Common myeloid progenitor, CD34-positive (primary cell): ENCODE results near the gene LRRC74B.

ENCODE experiments used
- CTCF ChIA-PET: fragments of 350-600 bp; sonication (Branson Sonifier 250); formaldehyde crosslinking; loops from one replicate; lab custom pipeline; 2021; ENCODE audit warnings: antibody characterized with exemption; lab: Charles Lee
- POLR2A ChIA-PET: fragments of 350-600 bp; sonication (Branson Sonifier 250); formaldehyde crosslinking; loops from one replicate; lab custom pipeline; 2021; ENCODE audit warnings: antibody characterized with exemption; lab: Charles Lee
- DNase-seq, 3 donors: peaks; one replicate each; pipeline versions ENCODE4 v3.0.0 to v3.0.0-alpha.2; 2013
- H3K27ac ChIP-seq, 2 experiments: 1 replicate in 1 of 2; 2 replicates in 1 of 2; pipeline ENCODE4 v1.7.0; 2013; ENCODE audit warnings: inconsistent platforms in 2 of 2, low read length in 2 of 2, mild to moderate bottlenecking in 2 of 2, low read depth in 1 of 2, moderate library complexity in 1 of 2; ENCODE audit not compliant: severe bottlenecking in 2 of 2, insufficient read depth in 1 of 2, poor library complexity in 1 of 2
- H3K27me3 ChIP-seq, 5 experiments: replicated peaks in 2 of 5; 1 replicate in 3 of 5; 2 replicates in 2 of 5; pipeline versions ENCODE4 v1.6.1 to v1.7.0; 2013; ENCODE audit warnings: low read length in 4 of 5, mild to moderate bottlenecking in 2 of 5, moderate library complexity in 2 of 5, inconsistent platforms in 1 of 5; ENCODE audit not compliant: insufficient read depth in 5 of 5, control insufficient read depth in 4 of 5
- H3K36me3 ChIP-seq, 4 experiments: 1 replicate in 2 of 4; 2 replicates in 2 of 4; pipeline versions ENCODE4 v1.6.1 to v1.7.0; 2013; ENCODE audit warnings: low read length in 3 of 4, control low read depth in 1 of 4, mild to moderate bottlenecking in 1 of 4; ENCODE audit not compliant: control insufficient read depth in 4 of 4, insufficient read depth in 4 of 4
- H3K4me1 ChIP-seq, 4 experiments: 1 replicate in 3 of 4; 2 replicates in 1 of 4; pipeline versions ENCODE4 v1.6.1 to v1.7.1; 2013; ENCODE audit warnings: low read length in 3 of 4, mild to moderate bottlenecking in 3 of 4, control low read depth in 1 of 4, inconsistent platforms in 1 of 4, moderate library complexity in 1 of 4; ENCODE audit not compliant: control insufficient read depth in 4 of 4, insufficient read depth in 4 of 4; ENCODE audit errors: control extremely low read depth in 1 of 4
- H3K4me3 ChIP-seq, 7 experiments: 1 replicate in 4 of 7; 2 replicates in 3 of 7; pipeline versions ENCODE4 v1.5.1 to v1.7.0; 2013; ENCODE audit warnings: mild to moderate bottlenecking in 7 of 7, low read length in 6 of 7, moderate library complexity in 6 of 7, inconsistent platforms in 2 of 7, low read depth in 2 of 7, control low read depth in 1 of 7; ENCODE audit not compliant: insufficient read depth in 4 of 7, control insufficient read depth in 1 of 7; ENCODE audit errors: extremely low read depth in 1 of 7
- H3K9me3 ChIP-seq, 5 experiments: 1 replicate in 4 of 5; 2 replicates in 1 of 5; pipeline versions ENCODE4 v1.6.1 to v1.7.1; 2013; ENCODE audit warnings: low read length in 4 of 5, mild to moderate bottlenecking in 2 of 5, inconsistent platforms in 1 of 5, low read depth in 1 of 5, moderate library complexity in 1 of 5; ENCODE audit not compliant: control insufficient read depth in 4 of 5, insufficient read depth in 2 of 5; ENCODE audit errors: control extremely low read depth in 1 of 5
- WGBS: methylation state at CpG from one replicate; pipeline ENCODE4 v1.1.5; 2013; ENCODE audit not compliant: insufficient coverage; 5-methylcytosine and 5-hydroxymethylcytosine counted together

Gene LRRC74B

GRCh38 chr22:21100149-21101032, 54.6 kb downstream of the LRRC74B start:
- DNase-seq = no peak
- H3K27ac ChIP-seq = no peak overlapping the region
- H3K27me3 ChIP-seq = peaks cover 0 to 5% (median 0%) of the 10 kb centered on the region in 5 experiments
- H3K9me3 ChIP-seq = no peaks in the 10 kb centered on the region
- CTCF ChIA-PET = interaction anchor here (1.7 to 1.9 kb wide), 2 partner anchors 9 to 56 kb away, joined by 5 to 6 read pairs; no protein-coding TSS in a partner anchor
- POLR2A ChIA-PET = no interaction called here
- H3K36me3 ChIP-seq = no peaks in the 10 kb centered on the region
- no peak overlapping the region for H3K4me3 ChIP-seq
- peaks cover 0 to 8% (median 5%) of the 10 kb centered on the region in 4 experiments for H3K4me1 ChIP-seq
- 74% methylated on average over 3 of the region's 7 CpGs for WGBS

- no peak overlapping the region for H3K4me3 ChIP-seq
- no peak overlapping the region for H3K27ac ChIP-seq
- peaks cover 0 to 14% (median 5%) of the 10 kb centered on the region in 4 experiments for H3K4me1 ChIP-seq
- H3K36me3 ChIP-seq = no peaks in the 10 kb centered on the region
- no peaks in the 10 kb centered on the region for H3K9me3 ChIP-seq
- POLR2A ChIA-PET = no interaction called here
- peaks cover 0 to 3% (median 0%) of the 10 kb centered on the region in 5 experiments for H3K27me3 ChIP-seq
- WGBS = 84% methylated on average over 6 of the region's 6 CpGs
- CTCF ChIA-PET = interaction anchor here (0.8 to 2.3 kb wide), 10 partner anchors 9 to 216 kb away, joined by 3 to 10 read pairs (median 4); partner anchors contain the start of gene AIFM3
- DNase-seq = no peak
Observed at GRCh38 chr22:21101877-21102638, 56.3 kb downstream of the LRRC74B start.

GRCh38 chr22:21102659-21103267, 57.0 kb downstream of the LRRC74B start:
- no peak overlapping the region for H3K27ac ChIP-seq
- POLR2A ChIA-PET = interaction anchor here (0.6 kb wide), 1 partner anchor 827 kb away, joined by 3 read pairs; no protein-coding TSS in a partner anchor
- H3K4me1 ChIP-seq = peaks cover 0 to 14% (median 5%) of the 10 kb centered on the region in 4 experiments
- no peaks in the 10 kb centered on the region for H3K36me3 ChIP-seq
- H3K27me3 ChIP-seq = peaks cover 0 to 3% (median 0%) of the 10 kb centered on the region in 5 experiments
- peak overlapping the region in 3 of 7 experiments; percentile 11 to 48 (median 43) for H3K4me3 ChIP-seq
- no peaks in the 10 kb centered on the region for H3K9me3 ChIP-seq
- DNase-seq = peak; percentile 73 to 79 (median 76)
- 1% methylated on average over 12 of the region's 17 CpGs for WGBS
- CTCF ChIA-PET = interaction anchor here (0.6 to 2.3 kb wide), 10 partner anchors 10 to 135 kb away, joined by 3 to 10 read pairs (median 4); partner anchors contain the start of gene AIFM3

GRCh38 chr22:21103633-21104032, 57.9 kb downstream of the LRRC74B start:
- WGBS = 95% methylated on average over 10 of the region's 10 CpGs
- ChIA-PET POLR2A (interaction anchor here (0.6 kb wide), 1 partner anchor 826 kb away, joined by 3 read pairs; no protein-coding TSS in a partner anchor), CTCF (interaction anchor here (1.0 kb wide), 1 partner anchor 29 kb away, joined by 3 read pairs; no protein-coding TSS in a partner anchor)
- H3K4me3 ChIP-seq = no peak overlapping the region
- H3K27ac ChIP-seq = no peak overlapping the region
- H3K36me3 ChIP-seq = no peaks in the 10 kb centered on the region
- no peaks in the 10 kb centered on the region for H3K9me3 ChIP-seq
- no peak for DNase-seq
- H3K27me3 ChIP-seq = peaks cover 0 to 3% (median 0%) of the 10 kb centered on the region in 5 experiments
- peaks cover 0 to 12% (median 4%) of the 10 kb centered on the region in 4 experiments for H3K4me1 ChIP-seq

- peaks cover 0 to 12% (median 4%) of the 10 kb centered on the region in 4 experiments for H3K4me1 ChIP-seq
- H3K27ac ChIP-seq = no peak overlapping the region
- ChIA-PET CTCF (no interaction called here), POLR2A (no interaction called here)
- WGBS = no CpG with 5 or more reads among the region's 3 CpGs
- H3K9me3 ChIP-seq = no peaks in the 10 kb centered on the region
- H3K27me3 ChIP-seq = peaks cover 0 to 3% (median 0%) of the 10 kb centered on the region in 5 experiments
- H3K36me3 ChIP-seq = no peaks in the 10 kb centered on the region
- no peak for DNase-seq
- H3K4me3 ChIP-seq = no peak overlapping the region
Observed at GRCh38 chr22:21104126-21104691, 58.5 kb downstream of the LRRC74B start.

GRCh38 chr22:21105294-21105693, 59.5 kb downstream of the LRRC74B start:
- CTCF ChIA-PET = no interaction called here
- no CpG with 5 or more reads among the region's 2 CpGs for whole genome bisulfite sequencing
- no peak for DNase-seq
- no peak overlapping the region for H3K4me3 ChIP-seq
- POLR2A ChIA-PET = no interaction called here
- no peaks in the 10 kb centered on the region for H3K36me3 ChIP-seq
- H3K9me3 ChIP-seq = no peaks in the 10 kb centered on the region
- H3K27ac ChIP-seq = no peak overlapping the region
- H3K27me3 ChIP-seq = peaks cover 0 to 3% (median 0%) of the 10 kb centered on the region in 5 experiments
- H3K4me1 ChIP-seq = peaks cover 0 to 12% (median 4%) of the 10 kb centered on the region in 4 experiments
